Tibial nerve (tissue), 4 donors: ENCODE data around the gene FYB1. TPM values are rescaled to one million over a fixed set of nuclear protein-coding genes. Genes with fewer than 3 reads are reported as not detected.

Experiments used
- DNase-seq, 2 donors: peaks; one replicate each; pipeline ENCODE4 v3.0.0-alpha.2; 2019; ENCODE audit warnings: low spot score in 2 of 2
- H3K27ac ChIP-seq, 4 donors: fragments of 200-600 bp; sonication (generic) in 3 of 4; one replicate each; pipeline ENCODE4 v1.5.1; 2017 to 2019; ENCODE audit warnings: mild to moderate bottlenecking in 1 of 4
- H3K27me3 ChIP-seq, 2 donors: fragments of 200-600 bp; sonication (generic) in 1 of 2; one replicate each; pipeline versions ENCODE4 v1.5.1 to v1.6.0; 2017 to 2019
- H3K36me3 ChIP-seq, 3 donors: fragments of 200-600 bp; sonication (generic); one replicate each; pipeline ENCODE4 v1.5.1; 2018 to 2019
- H3K4me1 ChIP-seq, 4 donors: fragments of 200-600 bp; sonication (generic) in 3 of 4; one replicate each; pipeline ENCODE4 v1.5.1; 2017 to 2019
- H3K4me3 ChIP-seq, 4 donors: fragments of 200-600 bp; sonication (generic) in 3 of 4; one replicate each; pipeline ENCODE4 v1.5.1; 2017 to 2019; ENCODE audit warnings: mild to moderate bottlenecking in 1 of 4, moderate library complexity in 1 of 4
- H3K9me3 ChIP-seq, 4 donors: fragments of 200-600 bp; sonication (generic) in 3 of 4; one replicate each; pipeline ENCODE4 v1.5.1; 2017 to 2019
- EP300 ChIP-seq, 2 donors: sonication (generic); formaldehyde crosslinking; IDR thresholded peaks; one replicate each; pipeline ENCODE4 v1.6.1; 2017; ENCODE audit warnings: antibody characterized with exemption in 2 of 2, mild to moderate bottlenecking in 1 of 2
- POLR2A ChIP-seq, 2 donors: fragments of 450-650 bp; IDR thresholded peaks; one replicate each; pipeline ENCODE4 v1.6.1; 2017; ENCODE audit warnings: antibody characterized with exemption in 2 of 2, mild to moderate bottlenecking in 2 of 2, moderate library complexity in 2 of 2
- WGBS, 2 donors: methylation state at CpG; one replicate each; pipeline ENCODE4 v1.1.5; 2018; 5-methylcytosine and 5-hydroxymethylcytosine counted together
- total RNA-seq, 4 donors: library from RNA; depleted of rRNA; stranded (reverse); fragments of >200 nt; gene quantifications; one replicate each; pipeline ENCODE4 v1.1.0, GENCODE V29; 2016
- TF ChIP-seq, protein P1 (sequence below), 5 experiments: fragments of 200-600 bp in 3 of 5; fragments of 450-650 bp in 2 of 5; sonication (generic) in 3 of 5; IDR thresholded peaks; one replicate each; pipeline ENCODE4 v1.5.1; 2016 to 2019; ENCODE audit warnings: antibody characterized with exemption in 5 of 5, mild to moderate bottlenecking in 3 of 5, moderate library complexity in 2 of 5

FYB1 gene
- total RNA-seq, 4 donors from 2014 or later, result 6.7 to 25.1 (median 16.3) TPM

DNA sequence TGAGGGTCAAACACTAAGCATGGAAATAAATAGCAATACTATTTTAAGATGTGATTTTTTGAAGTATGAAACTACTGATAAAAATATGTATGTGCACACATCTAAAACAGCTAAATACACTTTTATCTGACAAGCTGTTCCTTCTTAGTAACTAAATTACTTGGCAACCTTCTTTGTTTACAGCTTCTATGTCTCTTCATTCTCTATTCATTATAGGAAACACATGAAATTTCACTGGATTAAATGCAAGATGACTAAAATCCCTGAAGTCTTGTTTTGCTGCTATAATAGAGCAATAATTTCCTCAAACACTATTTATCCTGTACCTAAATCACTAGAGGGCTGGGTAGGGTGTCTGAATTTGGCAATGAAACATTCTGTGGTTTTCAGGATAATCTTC lies 156.8 kb downstream of the FYB1 start:
- Histone ChIP-seq H3K27me3 (no peaks in the 10 kb centered on the region), H3K4me3 (no peak overlapping the region), H3K27ac (no peak overlapping the region), H3K9me3 (peaks cover 0 to 9% (median 2%) of the 10 kb centered on the region in 4 donors), H3K4me1 (peaks cover 0 to 53% (median 18%) of the 10 kb centered on the region in 4 donors), H3K36me3 (peaks cover 0 to 21% (median 6%) of the 10 kb centered on the region in 3 donors)
- TF ChIP-seq POLR2A (IDR thresholded peaks at IDR 0.05) (no peak), EP300 (IDR thresholded peaks at IDR 0.05) (no peak)
- TF ChIP-seq, protein P1, sequence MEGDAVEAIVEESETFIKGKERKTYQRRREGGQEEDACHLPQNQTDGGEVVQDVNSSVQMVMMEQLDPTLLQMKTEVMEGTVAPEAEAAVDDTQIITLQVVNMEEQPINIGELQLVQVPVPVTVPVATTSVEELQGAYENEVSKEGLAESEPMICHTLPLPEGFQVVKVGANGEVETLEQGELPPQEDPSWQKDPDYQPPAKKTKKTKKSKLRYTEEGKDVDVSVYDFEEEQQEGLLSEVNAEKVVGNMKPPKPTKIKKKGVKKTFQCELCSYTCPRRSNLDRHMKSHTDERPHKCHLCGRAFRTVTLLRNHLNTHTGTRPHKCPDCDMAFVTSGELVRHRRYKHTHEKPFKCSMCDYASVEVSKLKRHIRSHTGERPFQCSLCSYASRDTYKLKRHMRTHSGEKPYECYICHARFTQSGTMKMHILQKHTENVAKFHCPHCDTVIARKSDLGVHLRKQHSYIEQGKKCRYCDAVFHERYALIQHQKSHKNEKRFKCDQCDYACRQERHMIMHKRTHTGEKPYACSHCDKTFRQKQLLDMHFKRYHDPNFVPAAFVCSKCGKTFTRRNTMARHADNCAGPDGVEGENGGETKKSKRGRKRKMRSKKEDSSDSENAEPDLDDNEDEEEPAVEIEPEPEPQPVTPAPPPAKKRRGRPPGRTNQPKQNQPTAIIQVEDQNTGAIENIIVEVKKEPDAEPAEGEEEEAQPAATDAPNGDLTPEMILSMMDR (IDR thresholded peaks at IDR 0.05), result no peak
- DNase-seq, result no peak

DNA sequence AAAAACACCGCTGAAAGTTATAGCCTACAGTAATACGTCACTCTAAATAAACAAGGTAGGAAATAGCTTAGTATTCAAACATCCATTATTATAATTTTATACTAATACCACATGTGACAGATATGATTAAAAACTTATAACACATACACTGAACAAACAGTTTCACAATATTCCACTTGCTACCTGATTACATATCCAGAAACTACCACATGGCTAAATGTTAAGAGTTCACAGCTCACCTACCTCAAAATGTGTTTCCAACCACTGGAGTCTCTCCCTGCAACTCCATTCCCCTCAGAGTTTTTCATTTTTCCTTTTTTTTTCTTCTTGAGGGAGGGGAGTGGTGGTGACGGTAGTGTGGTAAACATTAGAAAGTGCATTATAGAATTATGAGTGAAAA lies 157.3 kb downstream of the FYB1 start:
- Histone ChIP-seq H3K36me3 (peaks cover 0 to 16% (median 6%) of the 10 kb centered on the region in 3 donors), H3K27me3 (no peaks in the 10 kb centered on the region), H3K27ac (no peak overlapping the region), H3K9me3 (peaks cover 0 to 9% (median 2%) of the 10 kb centered on the region in 4 donors), H3K4me1 (peaks cover 0 to 57% (median 18%) of the 10 kb centered on the region in 4 donors), H3K4me3 (no peak overlapping the region)
- DNase-seq, result no peak
- TF ChIP-seq EP300 (IDR thresholded peaks at IDR 0.05) (no peak), POLR2A (IDR thresholded peaks at IDR 0.05) (no peak)
- TF ChIP-seq, protein P1 (IDR thresholded peaks at IDR 0.05), result no peak
- WGBS, 2 donors, result 76 to 79% methylated on average over 3 of the region's 3 CpGs

DNA sequence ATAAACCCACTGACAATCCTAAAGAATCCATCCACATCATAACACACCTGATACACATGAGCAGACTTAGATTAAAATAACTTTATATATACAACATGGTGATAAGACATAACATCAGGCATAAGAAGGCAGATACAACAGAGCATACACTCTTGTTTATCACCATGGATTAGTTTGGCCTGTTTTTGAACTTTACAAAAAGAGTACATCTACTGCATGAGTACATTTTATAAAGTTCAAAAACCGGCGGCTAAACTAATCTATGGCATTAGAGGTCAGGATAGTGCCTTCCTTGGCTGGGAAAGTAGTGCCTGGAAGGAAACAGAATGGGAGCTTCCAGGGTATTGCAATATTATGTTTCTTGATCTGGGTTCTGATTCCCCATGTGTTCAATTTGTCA lies 160.3 kb downstream of the FYB1 start:
- H3K27ac ChIP-seq, result no peak overlapping the region
- H3K36me3 ChIP-seq, result peaks cover 0 to 3% (median 0%) of the 10 kb centered on the region in 3 donors
- peaks cover 0 to 56% (median 18%) of the 10 kb centered on the region in 4 donors for H3K4me1 ChIP-seq
- TF ChIP-seq, protein P1 (IDR thresholded peaks at IDR 0.05), result no peak
- TF ChIP-seq EP300 (IDR thresholded peaks at IDR 0.05) (no peak), POLR2A (IDR thresholded peaks at IDR 0.05) (no peak)
- no peaks in the 10 kb centered on the region for H3K9me3 ChIP-seq
- no peak overlapping the region for H3K4me3 ChIP-seq
- no peaks in the 10 kb centered on the region for H3K27me3 ChIP-seq
- WGBS, 2 donors, result 51 to 53% methylated on average over 2 of the region's 2 CpGs
- no peak for DNase-seq

DNA sequence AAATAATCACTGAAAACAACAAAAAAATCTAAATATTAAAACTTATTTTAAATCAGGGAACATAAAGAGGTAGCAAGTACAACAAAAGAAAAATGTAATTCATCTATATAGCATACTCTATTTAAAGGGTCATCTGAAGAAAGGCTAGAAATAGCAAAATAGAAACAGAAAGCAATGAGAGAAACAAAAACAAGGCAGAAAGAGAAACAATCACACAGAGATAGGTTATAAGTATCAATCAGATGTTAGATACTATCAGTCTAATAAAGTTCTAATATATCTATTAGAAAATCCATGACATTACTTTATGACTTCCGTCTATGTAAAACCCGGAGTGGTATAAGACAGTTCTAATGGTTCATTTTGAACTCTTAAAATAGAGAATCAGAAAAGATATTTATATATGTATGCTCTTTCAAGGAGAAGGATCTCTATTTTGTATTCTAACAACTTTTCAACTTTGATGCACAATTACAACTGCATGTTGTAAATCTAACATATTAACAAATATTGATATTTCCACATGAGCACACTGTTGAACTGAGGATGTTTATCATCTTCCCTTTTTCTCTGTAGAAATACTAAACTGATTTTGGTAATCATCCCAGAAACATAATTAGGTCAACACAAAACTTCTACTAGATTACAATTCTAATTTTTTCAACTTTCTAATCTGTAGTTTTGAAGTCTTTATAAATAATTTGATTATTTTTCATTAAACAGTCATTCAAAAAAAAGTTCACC lies 161.0 kb downstream of the FYB1 start:
- no peaks in the 10 kb centered on the region for H3K9me3 ChIP-seq
- 77% methylated on average over 2 of the region's 2 CpGs for WGBS, 2 donors
- H3K36me3 ChIP-seq, result peaks cover 0 to 3% (median 0%) of the 10 kb centered on the region in 3 donors
- TF ChIP-seq EP300 (IDR thresholded peaks at IDR 0.05), result no peak
- no peak for TF ChIP-seq POLR2A (IDR thresholded peaks at IDR 0.05)
- TF ChIP-seq, protein P1 (IDR thresholded peaks at IDR 0.05), result no peak
- H3K27me3 ChIP-seq, result no peaks in the 10 kb centered on the region
- peaks cover 0 to 49% (median 17%) of the 10 kb centered on the region in 4 donors for H3K4me1 ChIP-seq
- peak overlapping the region in 2 of 4 donors; percentile 3 to 34 for H3K27ac ChIP-seq
- H3K4me3 ChIP-seq, result no peak overlapping the region
- DNase-seq, result no peak

DNA sequence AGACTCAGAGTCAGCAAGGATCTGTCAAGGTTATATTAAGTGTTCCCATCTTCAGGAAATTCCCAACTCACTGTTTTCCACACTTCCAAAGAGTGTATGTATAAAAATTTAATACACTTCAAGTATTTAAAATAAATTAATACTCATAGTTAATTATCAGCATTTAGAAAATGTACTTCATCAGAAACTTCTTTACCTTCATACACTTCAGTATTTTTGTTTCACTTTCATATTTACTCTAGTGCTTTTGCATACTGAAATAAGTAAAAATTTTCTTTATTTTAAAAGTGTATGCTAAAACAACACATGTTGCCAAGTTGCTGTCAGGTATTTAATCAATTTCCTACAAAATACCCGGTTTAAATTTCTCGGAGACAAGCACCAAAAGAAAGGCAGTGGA lies 161.6 kb downstream of the FYB1 start:
- DNase-seq, result no peak
- H3K27me3 ChIP-seq, result no peaks in the 10 kb centered on the region
- 33 to 34% methylated on average over 2 of the region's 2 CpGs for WGBS, 2 donors
- no peak overlapping the region for H3K4me3 ChIP-seq
- H3K4me1 ChIP-seq, result peaks cover 0 to 43% (median 11%) of the 10 kb centered on the region in 4 donors
- peaks cover 0 to 3% (median 0%) of the 10 kb centered on the region in 3 donors for H3K36me3 ChIP-seq
- peak overlapping the region in 2 of 4 donors; percentile 3 to 34 for H3K27ac ChIP-seq
- no peaks in the 10 kb centered on the region for H3K9me3 ChIP-seq
- TF ChIP-seq, protein P1 (IDR thresholded peaks at IDR 0.05), result no peak
- TF ChIP-seq EP300 (IDR thresholded peaks at IDR 0.05) (no peak), POLR2A (IDR thresholded peaks at IDR 0.05) (no peak)
